Nephron (organoid): ENCODE measurements around the gene TOLLIP.

ENCODE experiments used
- H3K27ac Mint-ChIP-seq, 3 experiments: 2 replicates each; pipeline ENCODE4 v1.8.0; 2020; ENCODE audit warnings: mixed read lengths in 3 of 3, mild to moderate bottlenecking in 2 of 3, moderate library complexity in 1 of 3
- H3K27me3 Mint-ChIP-seq: 2 replicates; pipeline ENCODE4 v1.8.0; 2021; ENCODE audit warnings: low read depth, mild to moderate bottlenecking, moderate library complexity, mixed read lengths
- H3K36me3 Mint-ChIP-seq: 2 replicates; pipeline ENCODE4 v1.8.0; 2020; ENCODE audit warnings: low read depth, mixed read lengths
- H3K4me1 Mint-ChIP-seq: 2 replicates; pipeline ENCODE4 v1.8.0; 2020; ENCODE audit warnings: mixed read lengths
- H3K4me3 Mint-ChIP-seq, 3 experiments: 2 replicates each; pipeline ENCODE4 v1.8.0; 2020; ENCODE audit warnings: mild to moderate bottlenecking in 3 of 3, mixed read lengths in 3 of 3, moderate library complexity in 2 of 3
- H3K9me3 Mint-ChIP-seq: 2 replicates; pipeline ENCODE4 v1.8.0; 2020; ENCODE audit warnings: mixed read lengths
- CTCF ChIP-seq, 3 experiments: fragments of 200-600 bp; sonication (generic); IDR thresholded peaks; one replicate each; pipeline ENCODE4 v1.5.0; 2021; ENCODE audit warnings: antibody characterized with exemption in 3 of 3; ENCODE audit not compliant: unreplicated experiment in 3 of 3

The TOLLIP gene

GRCh38 chr11:1353383-1354124 lies 44.1 kb upstream of the TOLLIP start:
- Mint-ChIP-seq H3K27me3 (peaks cover 13% of the 10 kb centered on the region), H3K4me1 (peaks cover 10% of the 10 kb centered on the region), H3K27ac (no peak overlapping the region), H3K4me3 (no peak overlapping the region), H3K9me3 (no peaks in the 10 kb centered on the region), H3K36me3 (no peaks in the 10 kb centered on the region)
- TF ChIP-seq CTCF (IDR thresholded peaks at IDR 0.05; ENCODE audit: unreplicated experiment in 3 of 3) = no peak

DNA sequence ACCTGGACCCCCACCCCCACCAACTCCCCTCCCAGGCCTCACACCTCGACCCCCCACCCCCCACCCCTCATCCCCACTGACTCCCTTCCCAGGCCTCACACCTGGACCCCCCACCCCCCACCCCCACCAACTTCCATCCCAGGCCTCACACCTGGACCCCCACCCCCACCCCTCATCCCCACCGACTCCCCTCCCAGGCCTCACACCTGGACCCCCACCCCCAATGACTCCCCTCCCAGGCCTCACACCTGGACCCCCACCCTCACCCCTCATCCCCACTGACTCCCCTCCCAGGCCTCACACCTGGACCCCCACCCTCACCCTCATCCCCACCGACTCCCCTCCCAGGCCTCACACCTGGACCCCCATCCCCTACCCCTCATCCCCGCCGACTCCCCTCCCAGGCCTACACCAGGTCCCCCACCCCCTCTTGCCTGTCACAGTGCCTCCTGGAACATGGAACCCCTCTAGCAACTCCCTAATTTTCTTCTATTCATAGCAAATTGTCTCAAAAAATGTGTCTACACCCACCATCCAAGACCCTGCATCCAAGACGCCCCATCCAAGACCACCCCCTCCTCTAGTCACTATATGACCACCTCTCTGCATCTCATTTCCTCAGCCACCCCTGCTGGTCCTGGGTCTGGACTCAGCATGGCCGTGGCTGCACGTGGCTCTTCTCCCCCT lies 43.4 kb upstream of the TOLLIP start:
- no peak for TF ChIP-seq CTCF (IDR thresholded peaks at IDR 0.05; ENCODE audit: unreplicated experiment in 3 of 3)

GRCh38 chr11:1351278-1351937 lies 42.0 kb upstream of the TOLLIP start:
- peak overlapping the region in 1 of 3 experiments; percentile 26 for H3K4me3 Mint-ChIP-seq
- no peaks in the 10 kb centered on the region for H3K36me3 Mint-ChIP-seq
- peaks cover 17% of the 10 kb centered on the region for H3K27me3 Mint-ChIP-seq
- peak overlapping the region in 2 of 3 experiments; percentile 22 to 83 for H3K27ac Mint-ChIP-seq
- no peak for TF ChIP-seq CTCF (IDR thresholded peaks at IDR 0.05; ENCODE audit: unreplicated experiment in 3 of 3)
- peaks cover 5% of the 10 kb centered on the region for H3K4me1 Mint-ChIP-seq
- H3K9me3 Mint-ChIP-seq = no peaks in the 10 kb centered on the region

More for the DNA sequence above, 43.4 kb upstream of the TOLLIP start:
- Mint-ChIP-seq H3K27me3 (peaks cover 16% of the 10 kb centered on the region), H3K36me3 (no peaks in the 10 kb centered on the region), H3K4me3 (no peak overlapping the region), H3K4me1 (peaks cover 10% of the 10 kb centered on the region), H3K9me3 (no peaks in the 10 kb centered on the region), H3K27ac (no peak overlapping the region)

DNA sequence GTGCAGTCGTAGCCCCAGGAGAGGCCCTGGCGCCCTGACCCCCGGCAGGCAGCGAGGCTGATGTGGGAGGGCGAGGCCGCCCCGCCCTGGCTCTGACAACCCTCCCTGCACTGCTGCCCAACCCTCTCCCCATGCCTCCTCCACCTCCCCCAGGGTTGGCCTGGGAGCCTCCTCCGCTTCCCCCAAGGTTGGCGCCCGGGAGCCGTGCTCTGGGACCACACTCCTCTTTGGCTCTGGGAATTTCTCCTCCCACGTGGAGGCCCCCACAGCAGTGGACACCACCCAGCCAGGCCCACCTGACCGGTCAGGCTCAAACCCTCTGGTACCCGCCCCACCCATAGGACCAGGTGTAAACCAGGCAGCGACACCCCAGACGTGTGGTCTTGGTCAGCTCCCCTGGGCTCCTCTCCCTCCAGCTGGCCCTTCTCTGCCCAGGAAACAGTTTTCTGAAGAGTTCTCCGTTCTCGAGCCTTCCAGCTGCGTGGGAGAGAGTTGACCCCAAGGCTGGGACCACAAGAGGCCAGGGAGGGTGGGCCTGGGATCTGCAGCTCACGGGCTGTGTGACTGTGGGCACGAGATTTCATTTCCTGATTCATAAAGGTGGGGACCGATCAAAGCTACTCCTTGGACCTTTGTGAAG lies 40.8 kb upstream of the TOLLIP start:
- Mint-ChIP-seq H3K4me1 (no peaks in the 10 kb centered on the region), H3K9me3 (no peaks in the 10 kb centered on the region), H3K27ac (peak overlapping the region in 1 of 3 experiments; percentile 10), H3K4me3 (peak overlapping the region in 1 of 3 experiments; percentile 26), H3K36me3 (no peaks in the 10 kb centered on the region), H3K27me3 (peaks cover 13% of the 10 kb centered on the region)
- no peak for TF ChIP-seq CTCF (IDR thresholded peaks at IDR 0.05; ENCODE audit: unreplicated experiment in 3 of 3)

- Mint-ChIP-seq H3K9me3 (no peaks in the 10 kb centered on the region), H3K36me3 (no peaks in the 10 kb centered on the region), H3K27me3 (peaks cover 13% of the 10 kb centered on the region), H3K27ac (no peak overlapping the region), H3K4me1 (no peaks in the 10 kb centered on the region), H3K4me3 (no peak overlapping the region)
- TF ChIP-seq CTCF (IDR thresholded peaks at IDR 0.05; ENCODE audit: unreplicated experiment in 3 of 3) = no peak
These were observed 40.1 kb upstream of the TOLLIP start for GRCh38 chr11:1349327-1350041.
